Body of pancreas (tissue), 4 donors: ENCODE data around the gene PHLDB1.

Experiments
- POLR2A ChIP-seq, 3 donors: fragments of 450-650 bp; IDR thresholded peaks; one replicate each; pipeline ENCODE4 v1.6.1; 2016; ENCODE audit warnings: antibody characterized with exemption in 3 of 3, mild to moderate bottlenecking in 2 of 3
- TF ChIP-seq, protein P1 (sequence below), 7 experiments: fragments of 450-650 bp in 4 of 7; fragments of 200-600 bp in 3 of 7; sonication (generic) in 3 of 7; IDR thresholded peaks; one replicate each; pipeline ENCODE4 v1.5.1; 2016 to 2019; ENCODE audit warnings: antibody characterized with exemption in 7 of 7

DNA sequence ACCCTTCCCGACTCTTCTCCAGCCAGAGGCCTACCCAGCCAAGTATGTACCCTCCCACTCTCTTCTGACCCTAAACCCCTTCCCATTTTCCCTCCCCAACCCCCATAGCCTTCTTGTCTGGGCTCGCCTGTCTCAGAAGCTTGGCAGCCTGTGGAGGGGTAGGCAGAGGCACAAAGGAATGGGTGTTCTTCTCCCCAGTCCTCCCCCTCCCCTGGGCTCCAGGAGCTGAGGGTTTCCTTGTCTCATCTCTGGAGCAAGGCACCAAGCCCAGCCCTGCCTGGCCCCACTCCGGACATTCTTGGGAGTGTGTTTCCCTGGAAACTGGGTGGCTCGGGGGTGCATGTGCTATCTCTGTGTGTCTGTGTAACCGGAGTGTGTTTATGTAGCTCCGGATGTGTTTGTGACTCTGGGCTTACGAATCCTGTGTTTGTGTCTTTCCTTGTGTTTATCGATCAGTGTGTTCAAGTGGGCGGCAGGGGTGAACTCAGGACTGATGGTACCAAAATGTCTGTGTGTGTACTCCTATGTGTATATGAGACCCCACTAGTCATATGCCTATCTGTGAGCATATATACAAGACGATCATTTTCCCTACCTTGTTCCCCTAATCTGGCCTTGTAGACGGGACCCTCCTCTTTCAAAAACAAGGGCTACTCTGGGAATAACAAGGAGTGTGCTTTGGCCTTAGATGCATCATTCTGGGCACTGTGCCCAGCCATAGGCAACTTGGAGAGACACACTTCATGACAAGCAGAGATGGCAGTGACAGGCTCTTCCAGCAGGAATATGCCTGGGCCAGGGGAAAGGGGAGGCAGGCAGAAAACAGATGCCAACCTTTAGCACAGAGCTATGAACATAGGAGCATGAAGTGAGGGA lies 10.9 kb downstream of the PHLDB1 start:
- no peak for TF ChIP-seq POLR2A (IDR thresholded peaks at IDR 0.05)
- TF ChIP-seq, protein P1, sequence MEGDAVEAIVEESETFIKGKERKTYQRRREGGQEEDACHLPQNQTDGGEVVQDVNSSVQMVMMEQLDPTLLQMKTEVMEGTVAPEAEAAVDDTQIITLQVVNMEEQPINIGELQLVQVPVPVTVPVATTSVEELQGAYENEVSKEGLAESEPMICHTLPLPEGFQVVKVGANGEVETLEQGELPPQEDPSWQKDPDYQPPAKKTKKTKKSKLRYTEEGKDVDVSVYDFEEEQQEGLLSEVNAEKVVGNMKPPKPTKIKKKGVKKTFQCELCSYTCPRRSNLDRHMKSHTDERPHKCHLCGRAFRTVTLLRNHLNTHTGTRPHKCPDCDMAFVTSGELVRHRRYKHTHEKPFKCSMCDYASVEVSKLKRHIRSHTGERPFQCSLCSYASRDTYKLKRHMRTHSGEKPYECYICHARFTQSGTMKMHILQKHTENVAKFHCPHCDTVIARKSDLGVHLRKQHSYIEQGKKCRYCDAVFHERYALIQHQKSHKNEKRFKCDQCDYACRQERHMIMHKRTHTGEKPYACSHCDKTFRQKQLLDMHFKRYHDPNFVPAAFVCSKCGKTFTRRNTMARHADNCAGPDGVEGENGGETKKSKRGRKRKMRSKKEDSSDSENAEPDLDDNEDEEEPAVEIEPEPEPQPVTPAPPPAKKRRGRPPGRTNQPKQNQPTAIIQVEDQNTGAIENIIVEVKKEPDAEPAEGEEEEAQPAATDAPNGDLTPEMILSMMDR (IDR thresholded peaks at IDR 0.05), result no peak
